GM21529 (cell line): ENCODE results near the gene ECE2.
A peak's percentile ranks its signal among the peaks of the same experiment; 100 is the strongest.
"Not testable (repeated sequence)": the region's sequence is repeated elsewhere in the genome, so short reads cannot be mapped to it uniquely, and the experiment has no call there.

ENCODE experiments used
- ATAC-seq: cut with Tn5 transposase; IDR thresholded peaks from one replicate; pipeline ENCODE4 v1.9.1; 2021; ENCODE audit not compliant: unreplicated experiment

Gene ECE2

GRCh38 chr3:184262764-184263179 is 13.1 kb upstream of the ECE2 start:
- no peak for ATAC-seq

- not testable (repeated sequence) for ATAC-seq
Observed at GRCh38 chr3:184267249-184267648, 8.6 kb upstream of the ECE2 start.

- no peak for ATAC-seq
Observed at GRCh38 chr3:184272269-184272668, 3.6 kb upstream of the ECE2 start.

GRCh38 chr3:184275381-184275701 is 481 bp upstream of the ECE2 start:
- no peak for ATAC-seq

GRCh38 chr3:184277366-184277765 is 1.5 kb downstream of the ECE2 start:
- no peak for ATAC-seq

GRCh38 chr3:184282941-184283340 is 7.1 kb downstream of the ECE2 start:
- no peak for ATAC-seq

- ATAC-seq: no peak
Observed at GRCh38 chr3:184283681-184284080, 7.9 kb downstream of the ECE2 start.

GRCh38 chr3:184284696-184285095 is 8.9 kb downstream of the ECE2 start:
- ATAC-seq: no peak

- ATAC-seq: no peak
Observed at GRCh38 chr3:184289426-184289938, 13.7 kb downstream of the ECE2 start.

GRCh38 chr3:184290331-184290730 is 14.5 kb downstream of the ECE2 start:
- no peak for ATAC-seq

GRCh38 chr3:184291044-184291737 is 15.4 kb downstream of the ECE2 start:
- ATAC-seq: no peak

- no peak for ATAC-seq
Observed at GRCh38 chr3:184291738-184292445, 16.1 kb downstream of the ECE2 start.

- no peak for ATAC-seq
Observed at GRCh38 chr3:184295771-184296170, 19.9 kb downstream of the ECE2 start.

GRCh38 chr3:184296616-184297015 is 20.8 kb downstream of the ECE2 start:
- no peak for ATAC-seq

- peak; percentile 96 for ATAC-seq
Observed at GRCh38 chr3:184298759-184299487, 23.1 kb downstream of the ECE2 start, which contains the start of gene PSMD2. TSS of gene PSMD2 (plus strand) at chr3:184299241. CDS start at chr3:184299267, 26 bp downstream.

GRCh38 chr3:184299488-184300377 is 23.9 kb downstream of the ECE2 start:
- ATAC-seq: no peak

- ATAC-seq: no peak
Observed at GRCh38 chr3:184300378-184300720, 24.5 kb downstream of the ECE2 start.

- ATAC-seq: no peak
Observed at GRCh38 chr3:184305577-184305976, 29.8 kb downstream of the ECE2 start.

GRCh38 chr3:184306341-184306972 is 30.6 kb downstream of the ECE2 start:
- no peak for ATAC-seq

GRCh38 chr3:184307915-184308314 is 32.1 kb downstream of the ECE2 start:
- ATAC-seq: no peak
